GM21381 (cell line): ENCODE data around the gene MLLT6.

Experiments used
- ATAC-seq: cut with Tn5 transposase; IDR thresholded peaks from one replicate; pipeline ENCODE4 v1.9.1; 2021; ENCODE audit warnings: mild to moderate bottlenecking, moderate library complexity; ENCODE audit not compliant: unreplicated experiment

Gene MLLT6

GRCh38 chr17:38706505-38707216 lies 1.6 kb downstream of the MLLT6 start:
- no peak for ATAC-seq

DNA sequence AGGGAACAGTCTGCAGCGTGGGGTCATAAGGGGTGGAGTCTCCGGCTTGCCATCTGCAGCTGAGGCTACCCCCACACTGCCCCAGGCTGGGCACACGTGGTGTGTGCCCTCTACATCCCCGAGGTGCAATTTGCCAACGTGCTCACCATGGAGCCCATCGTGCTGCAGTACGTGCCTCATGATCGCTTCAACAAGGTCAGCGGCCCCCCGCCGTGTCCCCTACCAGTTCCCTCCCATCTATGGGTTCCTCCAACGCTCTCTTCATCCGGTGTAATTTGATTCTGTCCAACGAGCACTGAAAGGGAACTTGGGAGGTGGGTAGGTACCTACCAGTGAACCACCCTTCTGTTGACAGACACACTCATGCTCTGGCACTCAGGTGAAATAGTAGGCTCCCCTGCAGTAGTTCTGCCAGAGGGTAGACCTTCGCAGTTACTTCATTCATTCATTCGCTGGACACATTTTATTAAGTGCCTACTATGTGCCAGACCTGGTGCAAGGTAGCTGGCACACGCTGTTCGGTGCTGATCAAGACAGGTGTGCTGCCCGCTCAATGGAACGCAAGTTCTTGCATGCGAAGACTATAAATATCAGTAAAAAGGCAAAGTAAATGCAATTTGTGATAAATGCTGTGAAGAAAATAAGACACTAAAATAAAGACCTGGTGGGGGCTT lies 2.7 kb downstream of the MLLT6 start:
- no peak for ATAC-seq

- ATAC-seq = no peak
Measured at GRCh38 chr17:38709104-38709820, 4.2 kb downstream of the MLLT6 start.

- no peak for ATAC-seq
Measured at GRCh38 chr17:38709864-38710603, 5.0 kb downstream of the MLLT6 start.

GRCh38 chr17:38710604-38710962 lies 5.5 kb downstream of the MLLT6 start:
- no peak for ATAC-seq

DNA sequence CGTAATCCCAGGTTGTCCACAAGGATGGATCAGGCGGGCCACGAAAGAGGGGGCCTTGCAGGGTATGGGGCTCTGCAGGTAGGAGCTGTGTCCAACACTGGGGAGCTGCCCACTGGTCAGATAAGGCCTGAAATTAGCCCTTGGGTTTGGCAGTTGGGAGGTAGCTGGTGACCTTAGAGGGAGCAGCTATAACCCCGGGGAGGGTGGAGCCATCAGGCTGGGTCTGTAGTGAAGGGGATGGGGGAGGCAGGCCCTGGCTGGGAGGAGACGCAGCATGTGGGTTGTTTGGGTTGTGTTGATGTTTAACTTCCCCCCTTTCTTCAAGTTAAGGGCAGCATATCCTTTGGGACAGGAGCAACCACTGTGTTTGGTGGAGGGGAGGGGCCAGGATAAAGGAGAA lies 5.9 kb downstream of the MLLT6 start:
- ATAC-seq = no peak

GRCh38 chr17:38711792-38712571 lies 6.9 kb downstream of the MLLT6 start:
- no peak for ATAC-seq

DNA sequence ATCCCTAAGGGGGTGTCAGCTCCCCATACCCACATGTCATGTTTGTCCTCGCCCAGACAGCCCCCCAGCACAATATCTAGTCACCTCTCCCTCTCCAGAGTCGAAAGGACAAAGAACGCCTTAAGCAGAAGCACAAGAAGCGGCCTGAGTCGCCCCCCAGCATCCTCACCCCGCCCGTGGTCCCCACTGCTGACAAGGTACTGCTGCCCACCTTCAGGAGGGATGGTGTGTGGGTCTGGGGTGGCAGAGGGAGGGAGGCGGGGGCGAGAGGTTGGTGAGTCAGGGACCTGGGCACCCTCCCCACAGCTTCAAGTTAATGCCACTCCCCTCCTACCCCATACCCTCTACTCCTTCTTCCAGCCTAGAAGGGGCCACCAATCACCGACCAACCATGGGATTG lies 7.5 kb downstream of the MLLT6 start:
- no peak for ATAC-seq

DNA sequence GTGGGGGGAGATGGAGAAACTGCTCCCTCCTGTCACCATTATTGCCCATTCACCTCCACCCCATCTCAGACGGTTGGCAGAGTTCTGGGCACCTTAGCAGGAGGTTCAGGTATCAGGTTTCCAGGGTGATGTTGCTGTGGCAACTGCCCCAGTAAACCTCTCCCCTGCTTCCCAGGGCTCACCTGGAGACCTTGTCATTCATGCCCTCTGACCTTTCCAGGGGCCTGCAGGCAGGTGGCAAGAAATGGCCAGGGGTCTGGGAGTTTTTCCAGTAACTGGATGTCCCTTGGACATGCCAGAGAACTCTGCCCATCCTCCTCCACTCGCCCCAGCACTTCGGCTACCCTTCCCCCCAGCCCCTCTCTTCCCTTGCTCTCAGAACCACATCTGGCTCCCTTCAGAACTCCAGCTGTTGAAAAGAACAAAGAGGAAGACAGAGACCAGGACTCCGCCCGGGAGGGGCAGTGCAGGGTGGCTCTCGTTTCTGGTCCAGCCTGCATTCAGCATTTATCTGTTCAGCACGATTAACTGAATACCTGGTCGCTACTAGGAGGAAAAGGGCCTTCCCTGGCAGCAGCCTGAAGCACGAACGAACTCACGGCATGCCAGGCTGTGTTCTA lies 8.5 kb downstream of the MLLT6 start:
- no peak for ATAC-seq

DNA sequence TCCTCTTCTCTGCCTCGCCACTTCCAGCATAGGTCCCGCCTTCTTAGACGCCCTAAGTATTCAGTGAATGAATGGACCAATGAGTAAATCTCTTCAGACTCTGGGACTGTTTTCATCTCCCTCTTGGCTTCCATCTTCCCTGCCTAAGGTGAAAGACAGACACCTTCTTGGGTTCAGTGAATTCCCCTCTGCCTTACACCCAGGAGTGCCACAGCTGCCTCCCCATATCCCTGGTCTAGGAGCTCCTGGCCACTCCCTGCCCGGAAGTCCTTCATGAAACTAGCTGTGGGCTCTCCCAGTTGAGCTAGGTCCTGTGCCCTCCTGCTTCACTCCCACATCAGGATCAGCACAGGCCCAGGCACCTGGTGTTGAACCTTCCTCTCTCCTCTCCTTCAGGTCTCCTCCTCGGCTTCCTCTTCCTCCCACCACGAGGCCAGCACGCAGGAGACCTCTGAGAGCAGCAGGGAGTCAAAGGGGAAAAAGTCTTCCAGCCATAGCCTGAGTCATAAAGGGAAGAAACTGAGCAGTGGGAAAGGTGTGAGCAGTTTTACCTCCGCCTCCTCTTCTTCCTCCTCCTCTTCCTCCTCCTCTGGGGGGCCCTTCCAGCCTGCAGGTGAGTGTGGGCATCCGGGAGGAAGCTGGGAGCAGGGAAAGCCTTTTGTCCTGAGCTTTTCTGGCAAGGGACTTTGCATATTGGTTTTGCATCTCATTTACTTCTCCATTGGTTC lies 10.3 kb downstream of the MLLT6 start:
- no peak for ATAC-seq

GRCh38 chr17:38716368-38717005 lies 11.4 kb downstream of the MLLT6 start:
- ATAC-seq = no peak

DNA sequence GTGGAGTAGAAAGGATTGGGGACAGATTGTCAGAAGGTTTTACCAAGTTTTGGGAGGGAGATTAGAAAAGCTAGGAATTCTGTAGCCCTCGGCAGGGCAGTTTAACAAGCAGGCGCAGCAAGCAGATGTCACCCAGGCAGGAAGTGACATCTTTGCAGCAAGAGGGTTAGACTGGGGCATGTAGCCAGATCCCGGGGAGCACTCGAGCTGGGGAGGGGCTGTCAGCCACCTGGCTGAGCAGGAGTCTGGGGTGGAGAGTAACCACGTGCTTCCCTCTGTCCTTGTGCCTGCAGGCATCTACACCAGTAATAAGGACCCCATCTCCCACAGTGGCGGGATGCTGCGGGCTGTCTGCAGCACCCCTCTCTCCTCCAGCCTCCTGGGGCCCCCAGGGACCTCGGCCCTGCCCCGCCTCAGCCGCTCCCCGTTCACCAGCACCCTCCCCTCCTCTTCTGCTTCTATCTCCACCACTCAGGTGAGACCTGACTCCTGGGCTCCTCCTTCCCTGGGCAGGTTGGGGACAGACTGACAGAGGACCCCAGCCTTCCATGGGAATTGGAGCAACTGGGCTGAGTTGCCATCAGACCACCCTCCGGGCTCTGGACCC lies 12.2 kb downstream of the MLLT6 start:
- no peak for ATAC-seq

DNA sequence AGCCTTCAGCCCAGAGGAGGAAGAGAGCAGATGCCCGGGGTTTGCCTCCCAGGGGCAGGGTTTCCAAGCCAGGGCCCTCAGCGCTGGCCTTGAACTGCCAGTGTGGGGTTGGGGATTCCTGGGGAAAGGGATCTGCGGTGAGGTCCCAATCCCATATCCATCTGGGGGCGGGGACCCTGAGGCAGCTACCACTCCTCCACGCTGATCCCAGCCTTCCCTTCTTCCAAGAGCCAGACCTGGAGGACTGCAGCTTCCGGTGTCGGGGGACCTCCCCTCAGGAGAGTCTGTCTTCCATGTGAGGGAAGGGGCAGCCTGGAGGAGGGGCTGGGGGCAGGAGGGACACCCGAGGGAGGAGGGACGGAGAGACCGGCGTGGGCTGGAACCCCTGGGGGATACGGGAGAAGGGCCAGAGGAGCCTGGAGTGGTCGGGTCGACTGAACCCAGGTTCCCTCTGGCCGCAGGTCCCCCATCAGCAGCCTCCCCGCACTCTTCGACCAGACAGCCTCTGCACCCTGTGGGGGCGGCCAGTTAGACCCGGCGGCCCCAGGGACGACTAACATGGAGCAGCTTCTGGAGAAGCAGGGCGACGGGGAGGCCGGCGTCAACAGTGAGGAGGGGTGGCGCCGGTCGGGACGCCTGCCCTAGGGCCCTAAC lies 14.3 kb downstream of the MLLT6 start:
- no peak for ATAC-seq

DNA sequence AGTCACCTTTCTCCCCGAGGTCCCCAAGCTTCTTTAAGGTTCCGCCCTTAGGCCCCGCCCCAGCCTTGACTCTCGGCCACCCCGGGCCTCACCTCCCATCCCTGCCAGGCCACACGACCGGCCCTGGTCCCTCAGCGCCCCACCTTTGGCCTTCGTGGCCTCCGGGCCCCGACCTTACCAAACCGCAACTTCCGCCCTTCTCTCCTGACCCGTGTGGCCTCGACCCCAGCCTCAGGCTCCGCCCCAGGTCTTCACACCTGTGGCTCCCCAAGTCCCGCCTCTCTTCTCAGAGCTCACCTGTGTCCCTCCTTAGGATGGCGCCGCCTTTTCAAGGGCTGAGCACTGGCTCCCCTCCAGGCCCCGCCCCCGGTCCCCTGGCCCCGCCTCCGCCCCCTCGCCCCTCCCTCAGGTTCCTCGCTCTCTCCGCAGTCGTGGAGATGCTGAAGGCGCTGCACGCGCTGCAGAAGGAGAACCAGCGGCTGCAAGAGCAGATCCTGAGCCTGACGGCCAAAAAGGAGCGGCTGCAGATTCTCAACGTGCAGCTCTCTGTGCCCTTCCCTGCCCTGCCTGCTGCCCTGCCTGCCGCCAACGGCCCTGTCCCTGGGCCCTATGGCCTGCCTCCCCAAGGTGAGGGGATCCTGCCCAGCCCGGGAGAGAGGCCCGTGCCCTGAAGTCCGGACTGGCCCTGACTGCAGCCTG lies 15.0 kb downstream of the MLLT6 start:
- ATAC-seq = no peak

DNA sequence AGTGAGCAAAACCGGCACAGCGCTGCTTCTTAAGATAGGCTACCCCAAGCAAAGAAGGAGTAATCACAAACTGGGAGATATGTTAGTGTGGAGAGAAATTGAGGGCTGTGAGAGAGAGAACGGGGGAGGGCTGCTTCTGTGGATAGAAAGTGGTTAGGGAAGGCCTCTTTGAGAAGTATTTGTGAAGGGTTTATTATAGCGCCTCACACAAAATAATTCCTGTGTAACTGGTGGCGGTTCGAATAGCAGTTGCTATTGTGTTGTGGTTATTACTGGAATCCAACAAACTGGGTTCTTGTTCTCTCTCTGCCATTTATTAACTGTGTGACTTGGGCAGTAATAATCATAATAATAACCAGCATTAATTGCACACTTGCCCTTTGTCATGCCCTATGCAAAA lies 15.9 kb downstream of the MLLT6 start:
- no peak for ATAC-seq

- no peak for ATAC-seq
Measured at GRCh38 chr17:38721802-38722201, 16.7 kb downstream of the MLLT6 start.

GRCh38 chr17:38724337-38724988 lies 19.4 kb downstream of the MLLT6 start:
- no peak for ATAC-seq
